Purkinje cell (primary cell): Measurements from ENCODE around the gene RPUSD2. TPM values are rescaled to one million over a fixed set of nuclear protein-coding genes. Genes with fewer than 3 reads are reported as not detected.

Experiments
- polyA plus RNA-seq: library from polyadenylated mRNA; unstranded; fragments of >200 nt; fragmentation: Nextera tagmentation; gene quantifications from 2 replicates; pipeline ENCODE4 v1.2.1, GENCODE V29; 2014

Gene RPUSD2
- polyA plus RNA-seq, result 2.1 and 5.3 TPM in 2 replicates

GRCh38 chr15:40569129-40569953 lies at the start of gene RPUSD2:
Gene RPUSD2, plus strand, starts transcription at chr15:40569299. Its CDS starts 39 bp downstream, at chr15:40569338.

GRCh38 chr15:40564591-40565332 lies 4.3 kb upstream of the RPUSD2 start, which contains the start of gene CCDC32:
Gene CCDC32, minus strand, starts transcription at chr15:40565042. Its CDS starts 2,027 bp downstream, at chr15:40563015.

GRCh38 chr15:40593588-40594428 lies 24.7 kb downstream of the RPUSD2 start, which contains the start of gene KNL1:
Gene KNL1, plus strand, starts transcription at chr15:40594249. Its CDS starts 8,683 bp downstream, at chr15:40602932.

Other genes starting within 250 kb of the RPUSD2 start
- 0.76 and 8.2 TPM in 2 replicates for gene INAFM2, start 245.6 kb upstream of the RPUSD2 start, polyA plus RNA-seq
- gene CCDC9B, start 228.4 kb upstream of the RPUSD2 start, polyA plus RNA-seq, result 0.11 and 0.14 TPM in 2 replicates
- gene PHGR1, start 218.3 kb upstream of the RPUSD2 start, polyA plus RNA-seq, result not detected in 2 replicates
- gene DISP2, start 211.1 kb upstream of the RPUSD2 start, polyA plus RNA-seq, result 12.3 and 15.7 TPM in 2 replicates
- 9.6 and 11.4 TPM in 2 replicates for gene KNSTRN, start 186.6 kb upstream of the RPUSD2 start, polyA plus RNA-seq
- gene IVD, start 163.5 kb upstream of the RPUSD2 start, polyA plus RNA-seq, result 2.9 and 9.9 TPM in 2 replicates
- gene BAHD1, start 128.3 kb upstream of the RPUSD2 start, polyA plus RNA-seq, result 0.38 and 0.83 TPM in 2 replicates
- not detected in 2 replicates for gene CHST14, start 98.3 kb upstream of the RPUSD2 start, polyA plus RNA-seq
- gene CCDC32, start 4.3 kb upstream of the RPUSD2 start, polyA plus RNA-seq, result 23.8 and 38.7 TPM in 2 replicates
- not detected in 2 replicates for gene KNL1, start 24.9 kb downstream of the RPUSD2 start, polyA plus RNA-seq
- 2.2 TPM in 1 of 2 replicates, not detected in the other for gene RAD51, start 125.9 kb downstream of the RPUSD2 start, polyA plus RNA-seq
- 22.7 and 31.4 TPM in 2 replicates for gene RMDN3, start 186.0 kb downstream of the RPUSD2 start, polyA plus RNA-seq
- gene GCHFR, start 194.8 kb downstream of the RPUSD2 start, polyA plus RNA-seq, result 80.5 and 108 TPM in 2 replicates
- 0.21 TPM in 1 of 2 replicates, not detected in the other for gene C15orf62, start 200.7 kb downstream of the RPUSD2 start, polyA plus RNA-seq
- 1.5 and 2.9 TPM in 2 replicates for gene ZFYVE19, start 237.8 kb downstream of the RPUSD2 start, polyA plus RNA-seq
- gene DNAJC17, start 238.2 kb downstream of the RPUSD2 start, polyA plus RNA-seq, result 11.7 and 25.3 TPM in 2 replicates